ENCODE data around the gene SLC25A25.
"Not testable (repeated sequence)": the region's sequence is repeated elsewhere in the genome, so short reads cannot be mapped to it uniquely, and the experiment has no call there.

GRCh38 chr9:128129976-128130590 lies 62.1 kb downstream of the SLC25A25 start:
- peak in 4 of 6 experiments; percentile 22 to 53 (median 25) for TF ChIP-seq CTCF (IDR thresholded peaks at IDR 0.05)
- TF ChIP-seq POLR2A (IDR thresholded peaks at IDR 0.05) = not testable (repeated sequence)
